PFSK-1 (cell line): ENCODE results near the gene SKI.

Experiments used
- FOXP2 ChIP-seq: optimal IDR thresholded peaks from 2 replicates; pipeline ENCODE3; 2011; ENCODE audit warnings: borderline replicate concordance, control low read depth, inconsistent platforms; ENCODE audit not compliant: insufficient read depth; ENCODE audit errors: extremely low read length, extremely low read depth
- POLR2AphosphoS5 ChIP-seq: IDR thresholded peaks from 2 replicates; pipeline ENCODE4 v1.6.1; 2012; ENCODE audit warnings: low read depth, mild to moderate bottlenecking, control low read depth, low read length, moderate library complexity
- REST ChIP-seq, 2 experiments: IDR thresholded peaks; 2 replicates each; pipeline versions ENCODE4 v1.6.1 to v1.8.0; 2011 to 2012; ENCODE audit warnings: low read depth in 2 of 2, low read length in 2 of 2, control low read depth in 1 of 2, inconsistent platforms in 1 of 2, mild to moderate bottlenecking in 1 of 2, moderate library complexity in 1 of 2; ENCODE audit not compliant: insufficient read depth in 1 of 2
- SIN3A ChIP-seq: IDR thresholded peaks from 2 replicates; pipeline ENCODE4 v1.6.1; 2012; ENCODE audit warnings: mild to moderate bottlenecking, low read length, moderate library complexity, borderline replicate concordance; ENCODE audit not compliant: insufficient read depth
- TAF1 ChIP-seq: IDR thresholded peaks from 2 replicates; pipeline ENCODE4 v1.6.1; 2012; ENCODE audit warnings: low read length, control low read depth, borderline replicate concordance; ENCODE audit not compliant: insufficient read depth

The SKI gene

GRCh38 chr1:2224631-2225428 is 3.3 kb upstream of the SKI start:
- TF ChIP-seq TAF1 (no peak), POLR2AphosphoS5 (no peak), SIN3A (no peak), FOXP2 (no peak), REST (IDR thresholded peaks at IDR 0.05; ENCODE audit: insufficient read depth in 1 of 2, low read depth in 2 of 2, low read length in 2 of 2) (no peak)

- TF ChIP-seq TAF1 (no peak), FOXP2 (no peak)
Measured at GRCh38 chr1:2226525-2227345, 1.4 kb upstream of the SKI start.

- TF ChIP-seq TAF1 = peak; percentile 77
- no peak for TF ChIP-seq POLR2AphosphoS5
- TF ChIP-seq SIN3A = no peak
- peak; percentile 89 for TF ChIP-seq FOXP2
- TF ChIP-seq REST (IDR thresholded peaks at IDR 0.05; ENCODE audit: insufficient read depth in 1 of 2, low read depth in 2 of 2, low read length in 2 of 2) = 0 out of 4 replicates have a peak, but pooled peaks of 1 of the 2 experiments have one; percentile 25
Measured at GRCh38 chr1:2227346-2228156, 568 bp upstream of the SKI start.

GRCh38 chr1:2228694-2229036 is 546 bp downstream of the SKI start:
- TF ChIP-seq POLR2AphosphoS5 (no peak), TAF1 (no peak), REST (IDR thresholded peaks at IDR 0.05; ENCODE audit: insufficient read depth in 1 of 2, low read depth in 2 of 2, low read length in 2 of 2) (no peak), SIN3A (no peak), FOXP2 (no peak)

- TF ChIP-seq POLR2AphosphoS5 (no peak), SIN3A (0 out of 2 replicates have a peak, but pooled peaks have one; percentile 4), TAF1 (no peak), REST (IDR thresholded peaks at IDR 0.05; ENCODE audit: insufficient read depth in 1 of 2, low read depth in 2 of 2, low read length in 2 of 2) (no peak), FOXP2 (no peak)
Measured at GRCh38 chr1:2229037-2229864, 1.1 kb downstream of the SKI start.
